ENCODE data around the gene TBC1D10A. TPM values are rescaled to one million over a fixed set of nuclear protein-coding genes. Genes with fewer than 3 reads are reported as not detected.

Gene TBC1D10A, protein sequence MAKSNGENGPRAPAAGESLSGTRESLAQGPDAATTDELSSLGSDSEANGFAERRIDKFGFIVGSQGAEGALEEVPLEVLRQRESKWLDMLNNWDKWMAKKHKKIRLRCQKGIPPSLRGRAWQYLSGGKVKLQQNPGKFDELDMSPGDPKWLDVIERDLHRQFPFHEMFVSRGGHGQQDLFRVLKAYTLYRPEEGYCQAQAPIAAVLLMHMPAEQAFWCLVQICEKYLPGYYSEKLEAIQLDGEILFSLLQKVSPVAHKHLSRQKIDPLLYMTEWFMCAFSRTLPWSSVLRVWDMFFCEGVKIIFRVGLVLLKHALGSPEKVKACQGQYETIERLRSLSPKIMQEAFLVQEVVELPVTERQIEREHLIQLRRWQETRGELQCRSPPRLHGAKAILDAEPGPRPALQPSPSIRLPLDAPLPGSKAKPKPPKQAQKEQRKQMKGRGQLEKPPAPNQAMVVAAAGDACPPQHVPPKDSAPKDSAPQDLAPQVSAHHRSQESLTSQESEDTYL
- 46.7 and 51.8 TPM in 2 replicates for total RNA-seq

DNA sequence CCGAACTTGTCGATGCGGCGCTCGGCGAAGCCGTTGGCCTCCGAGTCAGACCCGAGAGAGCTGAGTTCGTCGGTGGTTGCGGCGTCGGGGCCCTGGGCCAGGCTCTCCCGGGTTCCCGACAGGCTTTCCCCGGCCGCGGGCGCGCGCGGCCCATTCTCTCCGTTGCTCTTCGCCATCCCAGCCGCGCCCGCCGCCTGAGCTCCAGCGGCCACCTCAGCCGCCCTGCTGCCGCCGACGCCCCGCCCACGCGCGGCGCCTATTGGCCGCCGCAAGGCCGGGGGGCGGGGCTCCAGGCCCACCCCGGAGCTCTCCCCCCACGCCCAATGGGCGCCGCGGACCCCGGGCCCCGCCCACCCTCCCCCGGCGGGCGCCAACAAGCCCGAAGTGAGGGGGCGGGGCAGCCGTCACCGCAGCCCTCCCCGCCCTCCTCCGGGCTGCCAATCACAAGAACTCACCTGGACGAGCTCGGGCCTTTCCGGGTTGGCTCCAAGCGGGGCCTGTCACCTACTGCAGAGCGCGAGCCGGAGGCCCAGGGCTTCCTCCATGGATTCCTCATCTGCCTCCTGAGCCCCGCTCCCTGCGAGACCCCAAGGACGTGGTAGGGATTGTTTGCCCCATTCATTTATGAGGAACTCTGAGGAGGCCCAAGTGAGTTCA is at the start of gene TBC1D10A:
TBC1D10A (minus strand) TSS at position 236 of the 657 bp plus-strand sequence; CDS start at position 176, 60 bp downstream.
- intact Hi-C loops (cut with micrococcal nuclease), result loop anchor here (1.0 to 2.0 kb wide), 7 partner anchors 29 to 772 kb away; partner anchors contain the start of genes CASTOR1, MTMR3, RNF215 and SF3A1

DNA sequence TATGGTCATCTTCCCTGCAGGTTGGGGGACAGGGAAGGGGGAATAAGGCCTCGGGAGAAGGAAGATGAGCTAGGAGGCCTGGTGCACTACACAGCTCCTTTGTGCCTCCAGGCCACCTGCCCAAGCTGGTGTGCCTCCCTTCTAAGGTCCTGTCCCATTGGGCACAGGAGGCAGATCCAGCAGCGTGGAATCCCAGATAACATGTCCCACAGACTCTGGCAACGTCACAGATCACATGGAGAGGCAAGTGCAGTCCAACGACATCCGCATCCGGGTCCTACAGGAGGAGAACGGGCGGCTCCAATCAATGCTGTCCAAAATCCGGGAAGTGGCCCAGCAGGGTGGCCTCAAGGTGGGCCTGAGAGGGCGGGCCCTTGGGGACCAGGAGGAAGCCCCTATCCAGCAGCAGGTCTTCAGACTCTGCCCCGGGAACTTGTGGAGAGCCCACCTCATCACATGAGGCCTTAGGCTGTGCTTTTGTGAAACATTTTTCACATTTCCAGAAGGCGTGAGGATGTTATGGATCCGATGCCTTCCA is 48.6 kb upstream of the TBC1D10A start:
- intact Hi-C loops (cut with micrococcal nuclease), result no loop called here

DNA sequence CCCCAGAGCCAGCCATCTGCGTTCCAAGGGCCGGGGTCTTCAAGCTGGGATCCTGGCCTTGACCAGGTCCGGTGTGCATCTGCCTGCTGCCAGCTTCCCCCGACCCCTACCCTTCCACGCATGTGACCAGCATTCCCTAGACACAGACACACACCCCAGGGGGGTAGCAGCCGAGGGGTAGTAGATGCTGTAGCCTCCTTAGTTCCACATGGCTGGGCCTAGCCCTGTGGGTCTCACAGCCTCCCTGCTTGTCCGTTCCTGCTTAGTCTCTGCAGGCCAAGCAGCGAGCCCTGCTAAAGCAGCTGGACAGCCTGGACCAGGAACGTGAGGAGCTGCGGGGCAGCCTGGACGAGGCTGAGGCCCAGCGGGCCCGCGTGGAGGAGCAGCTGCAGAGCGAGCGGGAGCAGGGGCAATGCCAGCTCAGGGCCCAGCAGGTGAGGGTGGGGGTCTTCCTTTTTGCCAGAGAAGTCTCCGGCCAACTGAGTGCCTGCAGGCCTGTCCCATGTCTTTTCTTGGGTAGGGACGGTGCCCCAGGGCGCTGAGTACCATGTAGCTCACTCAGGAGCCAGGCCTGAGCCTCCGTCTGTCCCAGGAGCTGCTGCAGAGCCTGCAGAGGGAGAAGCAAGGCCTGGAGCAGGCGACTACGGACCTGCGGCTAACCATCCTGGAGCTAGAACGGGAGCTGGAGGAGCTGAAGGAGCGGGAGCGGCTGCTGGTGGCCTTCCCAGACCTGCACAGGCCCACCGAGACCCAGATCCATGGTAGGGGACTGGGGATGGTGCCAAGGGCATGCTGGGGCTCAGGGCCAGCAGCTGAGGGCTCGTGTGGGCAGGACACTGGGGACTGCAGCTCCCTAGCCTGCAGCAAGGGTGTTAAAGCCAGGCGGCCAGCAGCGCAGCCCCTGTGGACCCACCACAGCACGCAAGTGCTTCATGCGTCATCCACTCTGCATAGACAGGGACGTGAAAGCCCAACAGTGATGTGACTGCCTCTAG is 46.9 kb upstream of the TBC1D10A start:
- intact Hi-C loops (cut with micrococcal nuclease), result no loop called here

DNA sequence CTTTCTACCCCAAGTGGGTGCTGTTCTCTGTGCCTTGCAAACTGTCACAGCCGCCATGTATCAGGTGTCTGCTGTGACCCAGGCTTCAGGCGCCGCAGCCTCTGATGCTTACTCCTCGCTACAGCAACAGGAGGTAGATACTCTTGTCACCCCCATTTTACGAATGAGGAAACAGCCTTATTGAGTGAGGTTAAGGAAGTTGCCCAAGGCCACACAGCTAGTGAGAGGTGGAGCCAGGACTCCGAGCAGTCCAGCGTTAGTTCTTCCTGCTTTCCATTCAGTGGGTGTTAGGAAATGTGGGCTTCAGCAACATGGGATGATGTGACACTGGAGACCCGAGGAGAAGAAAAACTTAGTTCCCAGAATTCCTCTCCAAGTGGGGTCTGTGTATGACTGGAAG is 46.2 kb upstream of the TBC1D10A start:
- intact Hi-C loops (cut with micrococcal nuclease), result no loop called here

DNA sequence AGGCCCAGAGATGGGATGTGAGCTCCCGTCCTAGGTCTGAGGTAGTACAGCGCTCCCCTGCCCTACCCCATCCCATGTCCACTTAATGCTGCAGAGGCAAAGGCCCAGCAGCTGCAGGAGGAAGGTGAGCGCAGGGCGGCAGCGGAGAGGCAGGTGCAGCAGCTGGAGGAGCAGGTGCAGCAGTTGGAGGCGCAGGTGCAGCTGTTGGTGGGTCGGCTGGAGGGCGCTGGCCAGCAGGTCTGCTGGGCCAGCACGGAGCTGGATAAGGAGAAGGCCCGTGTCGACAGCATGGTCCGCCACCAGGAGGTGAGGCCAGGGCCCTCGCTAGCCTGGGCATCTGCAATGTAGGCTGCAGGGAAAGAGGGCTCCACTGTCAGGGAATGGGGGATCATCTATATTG is 45.2 kb upstream of the TBC1D10A start:
- intact Hi-C loops (cut with micrococcal nuclease), result no loop called here

DNA sequence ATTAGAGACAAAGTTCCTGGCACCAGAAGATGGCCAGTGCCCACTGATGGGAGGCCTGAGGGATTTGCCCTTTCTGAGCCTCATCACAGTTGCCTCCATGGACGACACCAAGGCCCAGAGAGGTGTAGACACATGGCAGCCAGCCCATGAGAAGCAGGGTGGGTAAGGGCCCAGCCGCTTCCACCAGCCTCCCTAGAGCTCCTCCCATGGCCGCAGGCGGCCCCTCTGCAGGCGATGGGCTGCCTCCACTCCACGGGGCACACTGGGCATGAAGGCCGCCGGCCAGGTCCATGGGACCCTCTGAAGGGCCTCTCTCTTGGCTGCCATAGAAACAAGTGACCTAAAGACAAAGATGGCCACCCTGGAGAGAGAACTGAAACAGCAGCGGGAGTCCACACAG is 44.6 kb upstream of the TBC1D10A start:
- intact Hi-C loops (cut with micrococcal nuclease), result no loop called here

DNA sequence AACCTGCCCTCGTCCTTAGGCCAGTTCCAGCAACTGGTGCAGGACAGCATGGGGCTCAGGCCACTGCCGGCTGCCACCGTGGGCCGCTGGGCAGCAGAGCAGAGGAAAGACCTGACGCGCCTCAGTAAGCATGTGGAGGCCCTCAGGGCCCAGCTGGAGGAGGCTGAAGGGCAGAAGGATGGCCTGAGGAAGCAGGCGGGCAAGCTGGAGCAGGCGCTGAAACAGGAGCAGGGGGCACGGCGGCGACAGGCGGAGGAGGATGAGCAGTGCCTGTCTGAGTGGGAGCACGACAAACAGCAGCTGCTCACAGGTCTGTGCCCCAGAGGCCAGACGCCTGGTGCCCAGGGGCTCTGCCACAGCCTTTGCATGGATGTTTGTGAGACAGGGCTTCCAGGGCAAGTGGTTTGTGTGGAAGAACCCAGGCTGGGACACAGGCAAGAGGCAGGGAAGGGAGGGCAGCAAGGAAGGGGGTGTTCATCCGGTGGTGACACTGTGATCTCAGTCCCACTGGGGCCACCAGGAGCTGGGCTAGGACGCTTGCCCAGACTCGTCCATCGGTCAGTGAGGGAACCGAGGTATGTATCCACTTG is 44.0 kb upstream of the TBC1D10A start:
- intact Hi-C loops (cut with micrococcal nuclease), result no loop called here

DNA sequence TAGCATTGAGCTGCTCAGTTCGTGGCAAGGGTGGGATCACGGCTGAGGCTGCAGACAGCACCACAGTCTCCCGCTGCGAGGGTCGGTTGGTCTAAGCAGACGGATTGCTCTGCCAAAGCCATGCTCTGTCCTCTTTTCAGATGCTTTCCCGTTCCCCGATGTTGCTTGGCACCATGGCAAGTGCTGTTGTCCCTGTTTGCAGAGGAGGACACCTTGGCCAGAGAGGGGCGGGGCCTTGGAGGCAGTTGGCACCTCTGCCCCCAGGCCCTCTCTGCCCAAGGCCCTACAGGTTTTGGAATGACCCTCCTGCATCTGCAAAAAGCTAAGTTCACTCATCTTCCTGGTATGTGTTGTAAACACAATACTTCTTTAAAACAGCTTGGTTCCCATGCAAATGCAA is 41.7 kb upstream of the TBC1D10A start:
- intact Hi-C loops (cut with micrococcal nuclease), result no loop called here

DNA sequence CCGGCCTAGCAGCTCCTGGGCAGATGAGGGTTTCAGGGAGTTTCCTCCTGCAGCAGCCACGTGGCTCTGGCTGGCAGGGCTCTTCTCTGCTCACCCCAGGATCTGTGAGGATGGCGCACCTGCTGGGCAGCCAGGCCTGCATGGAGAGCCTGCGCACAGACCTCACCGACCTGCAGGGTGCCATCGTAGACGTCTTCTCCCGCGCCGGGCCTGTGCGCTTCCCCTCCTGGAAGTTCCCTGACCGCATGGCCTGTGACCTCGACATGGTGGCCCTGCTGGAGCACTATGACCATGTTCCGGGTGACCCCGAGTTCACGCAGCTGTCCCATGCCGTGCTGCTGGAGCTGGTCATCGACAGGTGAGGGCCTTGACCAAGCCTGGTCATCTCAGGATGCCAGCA is 39.1 kb upstream of the TBC1D10A start:
- intact Hi-C loops (cut with micrococcal nuclease), result no loop called here

DNA sequence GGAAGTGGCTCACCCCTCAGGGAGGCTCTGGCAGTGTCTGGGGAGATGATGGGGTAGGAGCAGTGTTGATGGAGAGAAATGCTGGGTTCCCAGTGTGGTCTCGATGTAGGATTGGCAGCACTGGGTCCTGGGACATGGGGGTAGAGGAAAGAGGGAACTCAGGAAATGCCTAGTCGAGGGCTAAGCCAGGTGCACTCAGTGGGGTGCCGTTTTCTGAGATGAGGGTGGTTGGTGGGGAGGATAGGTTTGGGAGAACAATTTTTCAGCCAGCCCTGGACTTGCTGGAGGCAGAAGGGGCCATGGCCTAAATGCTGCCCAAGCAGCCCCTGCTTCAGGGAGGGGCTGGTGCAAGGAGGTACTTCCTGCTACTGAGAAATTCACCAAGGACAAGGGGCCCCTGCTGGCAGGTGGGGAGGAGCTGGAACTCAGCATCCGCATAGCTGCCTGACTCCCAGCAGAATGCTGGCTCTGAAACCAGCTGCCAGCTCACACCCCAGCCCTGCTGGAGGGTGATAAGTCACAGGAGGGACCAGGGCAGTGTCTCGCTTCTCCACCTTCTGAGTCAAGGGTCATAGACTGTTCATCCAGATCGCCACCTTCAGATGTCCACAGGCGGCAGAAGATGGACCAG is 36.0 kb upstream of the TBC1D10A start:
- intact Hi-C loops (cut with micrococcal nuclease), result no loop called here

DNA sequence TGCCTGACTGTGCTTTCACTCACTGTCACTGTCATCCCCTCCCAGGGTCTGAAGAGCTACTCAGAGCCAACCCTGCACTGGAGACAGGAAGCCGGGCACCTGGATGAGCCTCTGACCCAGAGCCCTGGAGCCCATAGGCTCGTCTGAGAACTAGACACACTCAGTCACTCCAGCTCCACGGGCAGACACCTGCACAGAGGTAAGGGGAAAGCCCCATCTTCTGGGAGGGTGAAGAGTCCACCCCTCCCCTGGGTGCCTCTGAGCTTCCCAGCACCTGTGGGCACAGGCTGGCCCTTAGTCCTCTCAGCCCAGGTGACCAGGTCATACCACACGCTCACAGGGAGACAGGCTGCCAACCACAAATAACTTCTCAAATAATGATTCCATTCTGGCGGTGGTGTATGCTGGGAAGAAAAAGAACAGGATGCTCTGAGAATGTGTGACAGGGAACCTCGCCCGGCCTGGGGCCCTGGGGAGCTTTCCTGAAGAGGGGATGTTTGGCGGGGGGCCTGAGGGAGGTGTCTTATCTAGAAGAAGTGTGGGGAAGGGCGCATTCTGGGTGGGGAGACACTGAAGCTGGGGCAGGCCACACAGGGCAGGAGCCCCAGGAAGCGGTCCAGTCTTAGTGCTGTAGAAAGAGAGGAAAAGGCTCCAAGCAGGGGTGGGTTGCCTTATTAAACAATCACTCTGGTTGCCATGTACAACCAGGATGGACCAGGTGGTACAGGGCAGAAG is 35.3 kb upstream of the TBC1D10A start:
- intact Hi-C loops (cut with micrococcal nuclease), result no loop called here

DNA sequence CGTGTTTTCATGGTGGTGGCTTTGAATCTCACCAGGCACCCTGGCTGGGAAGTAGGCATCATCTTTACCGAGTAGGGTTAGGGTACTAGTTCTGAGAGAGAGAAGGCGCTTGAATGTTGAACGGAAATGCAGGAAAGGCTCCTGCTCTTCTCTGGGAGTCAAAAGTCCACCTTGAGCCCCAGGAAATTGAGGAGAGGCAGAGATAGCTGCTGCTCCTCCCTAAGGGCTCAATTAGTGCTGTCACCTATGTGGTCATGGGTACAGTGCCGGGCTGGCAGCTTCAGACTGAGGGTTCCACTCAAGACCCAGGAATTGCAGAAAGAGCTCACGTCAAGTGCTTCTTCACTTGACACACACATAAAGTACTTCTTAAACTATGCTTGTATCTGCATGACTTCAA is 31.8 kb upstream of the TBC1D10A start:
- intact Hi-C loops (cut with micrococcal nuclease), result no loop called here

DNA sequence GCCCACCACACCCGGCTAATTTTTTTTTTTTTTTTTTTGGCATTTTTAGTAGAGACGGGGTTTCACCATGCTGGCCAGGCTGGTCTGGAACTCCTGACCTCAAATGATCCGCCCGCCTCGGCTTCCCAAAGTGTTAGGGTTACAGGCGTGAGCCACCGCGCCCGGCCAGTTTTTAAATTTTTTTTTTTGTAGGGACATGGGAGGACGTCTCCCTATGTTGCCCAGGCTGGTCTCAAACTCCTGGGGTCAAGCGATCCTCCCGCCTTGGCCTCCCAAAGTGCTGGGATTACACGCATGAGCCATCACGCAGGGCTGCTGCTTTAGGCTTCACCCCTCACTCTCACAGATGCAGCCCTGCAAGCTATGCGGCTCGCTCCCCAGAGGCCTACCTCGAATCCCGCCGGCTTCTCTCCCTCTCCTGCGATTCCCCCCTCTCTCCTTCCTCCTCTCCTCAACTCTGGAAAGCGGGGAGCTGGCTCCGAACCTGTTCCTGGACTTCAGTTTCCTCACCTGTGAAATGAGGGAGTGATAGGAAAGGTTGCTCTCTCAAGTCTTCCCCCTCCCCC is 31.0 kb upstream of the TBC1D10A start:
- intact Hi-C loops (cut with micrococcal nuclease), result loop anchor here (2.0 kb wide), 1 partner anchor 519 kb away; the partner anchor contains the start of gene ASCC2

DNA sequence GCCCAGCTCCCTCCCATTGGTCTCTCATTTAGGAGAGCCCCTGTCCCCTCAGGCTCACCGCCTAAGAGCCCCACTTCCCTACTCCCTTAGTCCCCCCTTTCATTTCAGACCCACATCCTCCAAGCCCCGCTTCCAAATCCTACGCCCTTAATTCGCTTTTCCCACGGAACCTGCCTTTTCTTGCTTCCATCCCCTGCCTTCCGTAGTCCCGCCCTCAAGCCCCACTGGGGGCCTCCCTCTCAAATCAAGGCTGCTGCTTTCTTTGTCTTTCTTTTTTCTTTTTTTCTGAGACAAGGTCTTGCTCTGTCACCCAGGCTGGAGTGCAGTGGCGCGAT is 30.5 kb upstream of the TBC1D10A start:
- intact Hi-C loops (cut with micrococcal nuclease), result loop anchor here (2.0 kb wide), 1 partner anchor 518 kb away; the partner anchor contains the start of gene ASCC2

DNA sequence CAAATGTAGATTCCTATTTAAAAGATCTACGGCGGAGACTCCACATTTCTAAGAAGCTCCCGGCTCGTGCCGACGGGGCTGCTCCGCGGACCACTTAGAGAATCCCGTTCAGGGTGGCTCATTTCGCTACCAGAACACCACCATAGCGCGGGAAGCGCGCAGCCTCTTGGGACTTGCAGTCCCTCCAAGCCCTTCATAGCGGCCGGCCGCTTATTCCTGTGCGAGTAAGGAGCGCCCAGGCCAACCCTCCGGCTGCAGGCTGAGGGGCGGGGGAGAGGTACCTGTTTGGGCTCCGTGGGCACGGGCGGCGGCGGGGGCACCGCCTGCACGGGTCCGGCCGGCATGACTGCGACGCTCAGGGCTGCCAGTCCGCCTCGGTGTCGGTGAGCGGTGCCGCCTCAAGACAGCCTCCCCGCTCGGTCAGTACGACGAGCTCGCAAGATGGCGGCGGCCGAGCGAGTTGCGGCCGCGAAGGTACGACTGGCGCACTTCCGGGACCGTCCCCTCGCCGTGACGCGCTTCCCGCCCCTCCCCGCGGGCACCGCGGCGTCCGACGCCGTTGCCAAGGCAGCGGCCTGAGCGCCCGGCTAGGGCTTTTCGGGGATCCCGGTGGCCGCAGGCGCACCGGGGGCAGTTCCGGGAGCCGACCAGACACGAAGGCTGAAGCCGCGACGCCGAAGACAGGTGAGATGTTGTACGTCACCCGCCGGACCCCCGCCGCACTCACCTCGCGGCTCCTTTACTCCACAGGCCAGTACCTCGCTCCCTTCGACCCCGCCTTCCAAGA is 29.9 kb upstream of the TBC1D10A start, which contains the start of the genes CCDC157 and SF3A1:
CCDC157 (plus strand) TSS at position 559 of the 787 bp plus-strand sequence. CDS start 8,994 bp downstream, outside the sequence.
SF3A1 (minus strand) TSS at position 446 of the 787 bp plus-strand sequence; CDS start at position 344, 102 bp downstream.
- intact Hi-C loops (cut with micrococcal nuclease), result loop anchor here (1.0 to 2.0 kb wide), 11 partner anchors 29 to 803 kb away; partner anchors contain the start of genes ASCC2, CASTOR1, NF2 and OSM

DNA sequence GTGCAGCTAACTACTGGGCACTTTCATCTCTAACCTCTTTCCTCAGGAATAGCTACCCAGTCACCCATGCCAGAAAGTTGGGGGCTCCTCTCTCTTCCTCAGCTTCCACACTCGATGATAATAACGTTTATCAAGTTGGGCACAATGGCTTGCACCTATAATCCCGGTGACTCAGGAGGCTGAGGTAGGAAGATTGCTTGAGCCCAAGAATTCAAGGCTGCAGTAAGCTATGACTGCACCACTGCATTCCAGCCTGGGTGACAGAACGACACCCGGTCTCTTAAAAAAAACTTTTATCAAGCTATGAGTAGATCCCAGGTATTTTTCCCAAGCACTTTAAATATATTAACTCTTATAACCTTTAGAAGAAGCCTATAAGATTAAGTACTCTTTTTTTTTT is 27.9 kb upstream of the TBC1D10A start:
- intact Hi-C loops (cut with micrococcal nuclease), result no loop called here

DNA sequence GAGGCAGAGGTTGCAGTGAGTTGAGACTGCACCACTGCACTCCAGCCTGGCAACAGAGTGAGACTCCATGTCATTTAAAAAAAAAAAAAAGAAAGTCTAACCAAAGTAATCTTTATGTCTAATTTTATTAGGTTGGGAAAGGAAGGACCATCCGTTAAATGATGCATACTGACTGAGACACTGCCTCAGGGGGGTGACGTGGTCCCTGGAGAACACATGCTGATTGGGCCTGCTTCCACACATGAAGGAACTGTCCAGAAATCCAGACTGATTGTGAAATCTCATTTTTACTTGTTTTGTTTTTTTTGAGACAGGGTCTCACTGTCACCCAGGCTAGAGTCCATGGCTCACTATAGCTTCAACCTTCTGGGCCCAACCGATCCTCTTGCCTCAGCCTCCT is 24.5 kb upstream of the TBC1D10A start:
- intact Hi-C loops (cut with micrococcal nuclease), result no loop called here

DNA sequence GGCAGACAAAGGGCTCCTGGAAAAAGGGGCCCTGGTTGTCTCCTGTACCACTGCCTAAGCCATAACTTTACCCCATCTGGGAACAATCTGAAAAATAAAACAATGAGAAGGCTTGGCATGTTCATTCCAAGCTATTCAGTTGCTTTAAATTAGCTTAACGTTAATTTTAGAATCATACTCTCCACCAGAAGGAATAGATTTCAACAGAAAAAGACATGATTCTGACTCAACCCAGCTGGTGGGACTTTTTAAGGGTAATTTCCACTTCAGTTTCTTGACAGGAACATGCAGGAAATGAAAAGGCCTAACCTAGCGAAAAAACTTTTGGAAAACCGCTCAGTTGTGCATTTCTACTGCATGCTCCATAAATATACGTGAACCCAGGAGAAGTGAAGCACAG is 22.1 kb upstream of the TBC1D10A start:
- intact Hi-C loops (cut with micrococcal nuclease), result no loop called here
